ENCODE results near the gene S100PBP. TPM values are rescaled to one million over a fixed set of nuclear protein-coding genes. Genes with fewer than 3 reads are reported as not detected.

Gene S100PBP
- polyA plus RNA-seq, 1 donor, result 23.7 TPM

- DNase-seq, result no peak
These were observed 12.8 kb downstream of the S100PBP start for GRCh38 chr1:32830092-32830852.

GRCh38 chr1:32831878-32832277, 14.4 kb downstream of the S100PBP start:
- DNase-seq, result no peak

GRCh38 chr1:32848354-32849063, 31.1 kb downstream of the S100PBP start:
- no peak for DNase-seq

GRCh38 chr1:32855861-32856617, 38.6 kb downstream of the S100PBP start:
- DNase-seq, result no peak

- no peak for DNase-seq
These were observed 40.7 kb downstream of the S100PBP start for GRCh38 chr1:32858136-32858535.

GRCh38 chr1:32858791-32859190, 41.3 kb downstream of the S100PBP start:
- no peak for DNase-seq

GRCh38 chr1:32859915-32860314, 42.5 kb downstream of the S100PBP start:
- no peak for DNase-seq

GRCh38 chr1:32860566-32860965, 43.1 kb downstream of the S100PBP start:
- no peak for DNase-seq

- DNase-seq, result no peak
These were observed 44.6 kb downstream of the S100PBP start for GRCh38 chr1:32861904-32862695.

GRCh38 chr1:32863218-32863880, 45.9 kb downstream of the S100PBP start:
- DNase-seq, result no peak

- no peak for DNase-seq
These were observed 46.4 kb downstream of the S100PBP start for GRCh38 chr1:32863881-32864245.

GRCh38 chr1:32864375-32865019, 47.0 kb downstream of the S100PBP start:
- no peak for DNase-seq

GRCh38 chr1:32865639-32866405, 48.4 kb downstream of the S100PBP start:
- DNase-seq, result no peak

- DNase-seq, result no peak
These were observed 49.7 kb downstream of the S100PBP start for GRCh38 chr1:32867151-32867550.

GRCh38 chr1:32867671-32868070, 50.2 kb downstream of the S100PBP start:
- DNase-seq, result no peak

- DNase-seq, result no peak
These were observed 50.6 kb downstream of the S100PBP start for GRCh38 chr1:32868085-32868484.

- no peak for DNase-seq
These were observed 51.5 kb downstream of the S100PBP start for GRCh38 chr1:32868806-32869455.

- DNase-seq, result no peak
These were observed 52.6 kb downstream of the S100PBP start for GRCh38 chr1:32869923-32870614.

GRCh38 chr1:32870615-32871363, 53.3 kb downstream of the S100PBP start, which contains the start of gene FNDC5:
FNDC5 (minus strand) TSS chr1:32870912.
- peak; percentile 61 for DNase-seq

All from hindlimb muscle (tissue), 1 donor.